C4-2B (cell line): ENCODE results near the gene TP53I3.
"Not testable (repeated sequence)": the region's sequence is repeated elsewhere in the genome, so short reads cannot be mapped to it uniquely, and the experiment has no call there.

ENCODE experiments used
- CTCF ChIP-seq: fragments of 450-650 bp; conservative IDR thresholded peaks from 2 replicates; pipeline ENCODE4 v1.5.1; 2017; ENCODE audit warnings: mild to moderate bottlenecking
- ZFX ChIP-seq: fragments of 450-650 bp; IDR thresholded peaks from 2 replicates; pipeline ENCODE4 v1.6.1; 2017

DNA sequence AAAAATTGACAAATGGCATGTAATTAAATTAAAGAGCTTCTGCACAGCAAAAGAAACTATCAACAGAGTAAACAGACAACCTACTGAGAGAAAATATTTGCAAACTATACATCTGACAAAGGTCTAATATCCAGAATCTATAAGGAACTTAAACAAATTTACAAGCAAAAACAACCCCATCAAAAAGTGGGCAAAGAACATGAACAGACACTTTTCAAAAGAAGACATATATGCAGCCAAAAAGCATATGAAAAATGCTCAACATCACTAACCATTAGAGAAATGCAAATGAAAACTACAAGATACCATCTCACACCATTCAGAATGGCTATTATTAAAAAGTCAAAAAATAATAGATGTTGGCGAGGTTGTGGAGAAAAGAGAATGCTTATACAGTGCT lies 24.8 kb upstream of the TP53I3 start:
- TF ChIP-seq CTCF, ZFX: not testable (repeated sequence)
